Stomach (tissue), 4 donors: ENCODE data around the gene CD79B.

Experiments
- POLR2A ChIP-seq, 4 donors: fragments of 450-650 bp; IDR thresholded peaks; one replicate each; pipeline ENCODE4 v1.6.1; 2016; ENCODE audit warnings: antibody characterized with exemption in 4 of 4, control low read depth in 2 of 4, mild to moderate bottlenecking in 1 of 4, moderate library complexity in 1 of 4
- TF ChIP-seq, protein P1 (sequence below), 7 experiments: fragments of 450-650 bp in 4 of 7; fragments of 200-600 bp in 3 of 7; sonication (generic) in 3 of 7; IDR thresholded peaks; one replicate each; pipeline ENCODE4 v1.5.1; 2016 to 2019; ENCODE audit warnings: antibody characterized with exemption in 7 of 7, control low read depth in 2 of 7, mild to moderate bottlenecking in 1 of 7

DNA sequence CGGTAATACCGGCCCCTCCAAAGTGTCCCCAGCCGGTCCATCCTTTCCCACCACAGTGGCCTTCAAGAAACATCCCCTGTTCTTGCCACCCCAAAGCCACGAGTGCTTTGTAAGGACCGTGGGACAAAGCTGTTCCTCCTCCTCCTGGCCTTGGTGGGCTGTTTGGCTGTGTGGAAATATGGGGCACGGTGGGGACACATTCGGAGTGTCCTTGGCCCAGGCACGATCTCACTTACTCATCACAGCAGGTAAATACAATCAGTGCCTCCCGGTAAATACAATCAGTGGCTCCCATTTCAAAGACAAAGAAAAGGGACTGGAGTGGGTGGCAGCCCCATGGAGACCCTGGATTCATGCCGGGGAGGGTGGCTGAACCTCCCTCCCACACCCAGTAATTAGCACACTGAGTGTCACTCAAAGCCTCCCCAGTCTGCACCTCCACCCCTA is 30.2 kb upstream of the CD79B start:
- TF ChIP-seq, protein P1, sequence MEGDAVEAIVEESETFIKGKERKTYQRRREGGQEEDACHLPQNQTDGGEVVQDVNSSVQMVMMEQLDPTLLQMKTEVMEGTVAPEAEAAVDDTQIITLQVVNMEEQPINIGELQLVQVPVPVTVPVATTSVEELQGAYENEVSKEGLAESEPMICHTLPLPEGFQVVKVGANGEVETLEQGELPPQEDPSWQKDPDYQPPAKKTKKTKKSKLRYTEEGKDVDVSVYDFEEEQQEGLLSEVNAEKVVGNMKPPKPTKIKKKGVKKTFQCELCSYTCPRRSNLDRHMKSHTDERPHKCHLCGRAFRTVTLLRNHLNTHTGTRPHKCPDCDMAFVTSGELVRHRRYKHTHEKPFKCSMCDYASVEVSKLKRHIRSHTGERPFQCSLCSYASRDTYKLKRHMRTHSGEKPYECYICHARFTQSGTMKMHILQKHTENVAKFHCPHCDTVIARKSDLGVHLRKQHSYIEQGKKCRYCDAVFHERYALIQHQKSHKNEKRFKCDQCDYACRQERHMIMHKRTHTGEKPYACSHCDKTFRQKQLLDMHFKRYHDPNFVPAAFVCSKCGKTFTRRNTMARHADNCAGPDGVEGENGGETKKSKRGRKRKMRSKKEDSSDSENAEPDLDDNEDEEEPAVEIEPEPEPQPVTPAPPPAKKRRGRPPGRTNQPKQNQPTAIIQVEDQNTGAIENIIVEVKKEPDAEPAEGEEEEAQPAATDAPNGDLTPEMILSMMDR (IDR thresholded peaks at IDR 0.05), result no peak
- TF ChIP-seq POLR2A (IDR thresholded peaks at IDR 0.05), result no peak
